DMS79 treated with DMSO at 0.1 percent for 48 hours (cell line): ENCODE results near the gene ADH7.

Experiments
- DNase-seq: peaks from one replicate; lab custom pipeline; 2025; lab: John Stamatoyannopoulos, UW

ADH7 gene

DNA sequence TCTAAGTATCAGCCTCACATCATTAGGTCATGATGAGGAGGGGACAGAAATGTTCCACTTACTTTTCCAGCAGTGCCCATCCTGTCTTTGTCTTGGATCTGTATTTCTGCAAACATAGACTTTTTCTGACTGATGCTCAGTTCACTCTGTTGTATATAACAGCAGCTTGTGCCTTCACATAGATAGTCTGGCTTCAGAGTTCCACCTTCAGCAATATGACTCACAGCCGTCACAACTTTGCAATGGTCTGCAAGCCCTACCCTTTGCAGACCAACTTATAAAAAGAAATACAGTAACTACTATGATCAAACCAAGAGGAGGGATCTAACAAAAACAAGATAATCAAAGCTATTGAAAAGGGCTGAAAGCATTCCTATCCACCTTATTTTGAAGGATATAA lies at the start of gene ADH7:
Gene ADH7 (minus strand): TSS at position 189 of the 400 bp plus-strand sequence. CDS start 109 bp downstream, at position 80.
- no peak for DNase-seq

DNA sequence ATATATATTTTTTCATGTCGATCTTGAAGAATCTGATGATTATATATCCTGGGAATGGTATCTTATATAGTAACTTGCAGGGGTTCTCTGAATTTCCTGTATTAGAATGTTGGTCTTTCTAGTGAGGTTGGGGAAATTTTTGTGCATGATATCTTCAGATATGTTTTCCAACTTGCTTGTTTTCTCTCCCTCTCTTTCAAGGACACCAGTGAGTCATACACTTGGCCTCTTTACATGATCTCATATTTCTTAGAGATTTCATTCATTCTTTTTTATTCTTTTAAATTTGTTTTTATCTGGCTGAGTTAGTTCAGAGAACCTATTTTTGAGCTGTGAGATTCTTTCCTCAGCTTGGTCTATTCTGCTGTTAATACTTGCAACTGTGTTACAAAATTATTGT lies 48.5 kb upstream of the ADH7 start:
- DNase-seq, result no peak

DNA sequence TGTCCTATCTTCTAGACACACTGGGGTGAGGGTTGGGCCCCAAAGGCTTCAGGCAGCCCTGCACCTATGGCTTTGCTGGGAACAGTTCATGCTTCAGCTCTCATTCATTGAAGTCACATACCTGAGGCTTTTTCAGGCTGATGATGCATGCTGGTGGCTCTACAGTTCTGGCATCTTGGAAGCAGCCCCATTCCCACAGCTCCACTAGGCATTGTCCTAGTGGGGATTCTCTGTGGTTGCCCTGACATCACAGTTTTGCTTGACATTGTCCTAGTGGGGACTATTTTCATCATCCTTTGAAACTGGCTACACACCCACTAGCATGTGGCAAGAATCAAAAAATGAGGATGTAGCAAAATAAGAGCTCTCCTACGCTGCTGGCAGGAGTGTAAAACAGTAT lies 38.0 kb upstream of the ADH7 start:
- DNase-seq, result no peak

DNA sequence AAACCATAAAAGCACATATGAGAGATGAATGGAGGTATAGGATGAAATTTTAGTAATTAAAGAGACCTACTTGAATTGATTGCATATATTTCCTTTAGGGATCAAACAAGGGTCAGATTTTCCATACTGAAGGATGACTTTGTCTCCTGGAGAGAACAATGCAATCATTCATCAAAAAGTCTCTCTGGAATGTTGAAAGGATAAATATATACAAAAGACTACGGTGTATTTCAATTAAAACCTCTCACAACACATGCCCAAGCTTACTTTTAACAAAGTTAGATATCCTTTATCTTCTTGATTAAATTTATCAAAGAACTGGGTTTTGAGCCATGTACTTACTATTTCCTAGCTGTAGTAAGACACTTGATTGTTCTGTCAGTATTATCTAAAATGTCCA lies 36.8 kb upstream of the ADH7 start:
- DNase-seq, result no peak

DNA sequence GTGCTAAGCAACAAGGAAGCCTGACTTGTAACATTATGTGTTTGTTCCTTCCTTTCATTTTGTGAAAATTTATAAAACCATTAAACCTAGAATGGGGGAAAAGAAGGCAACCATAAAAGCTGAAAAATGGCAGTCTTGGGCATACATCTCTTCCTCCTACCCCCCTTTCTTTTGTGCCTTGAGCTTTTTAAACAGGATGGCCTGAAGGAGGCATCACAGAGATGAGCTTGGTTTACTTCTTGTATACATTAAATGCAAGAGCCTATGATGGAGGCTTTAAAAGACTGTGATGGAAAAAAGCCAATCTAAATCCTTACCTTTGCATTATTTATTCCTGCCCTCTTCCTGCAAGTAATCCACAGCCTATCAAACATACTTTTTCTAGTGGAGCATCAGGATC lies 36.2 kb upstream of the ADH7 start:
- DNase-seq, result no peak

DNA sequence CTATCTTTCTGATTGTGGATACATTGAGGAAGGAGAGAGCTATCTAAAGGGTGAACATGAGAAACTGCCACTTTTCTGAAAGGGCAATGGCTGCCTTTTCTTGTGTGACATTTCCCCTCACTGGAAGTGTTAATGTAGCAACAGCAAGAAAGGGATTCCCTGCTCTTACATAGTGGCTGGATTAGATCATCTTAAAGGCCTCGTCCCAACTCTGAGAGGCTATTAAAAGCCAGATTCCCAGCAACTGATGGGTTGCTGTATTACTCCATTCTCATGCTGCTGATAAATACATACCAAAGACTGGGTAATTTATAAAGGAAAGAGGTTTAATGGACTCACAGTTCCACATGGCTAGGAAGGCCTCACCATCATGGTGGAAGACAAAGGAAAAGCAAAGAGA lies 33.7 kb upstream of the ADH7 start:
- no peak for DNase-seq

DNA sequence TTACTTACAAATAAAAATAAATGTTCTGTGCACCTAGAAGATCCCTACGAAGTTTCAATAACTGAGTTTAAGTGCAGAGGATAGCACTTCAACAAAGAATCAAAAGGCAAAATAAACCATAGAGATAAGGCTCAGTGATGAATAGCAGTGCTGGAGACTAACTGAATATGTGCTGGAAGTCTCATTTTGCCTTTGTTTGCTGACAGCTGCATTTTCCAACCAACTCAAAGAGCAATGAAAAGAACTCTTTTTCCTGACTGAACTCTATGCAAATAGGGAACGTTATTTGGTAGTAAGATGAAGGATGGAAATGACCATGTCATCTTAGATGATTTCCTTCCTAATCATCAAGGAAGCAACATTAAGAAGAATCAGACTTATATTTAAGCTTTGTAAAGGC lies 32.7 kb upstream of the ADH7 start:
- DNase-seq, result no peak

DNA sequence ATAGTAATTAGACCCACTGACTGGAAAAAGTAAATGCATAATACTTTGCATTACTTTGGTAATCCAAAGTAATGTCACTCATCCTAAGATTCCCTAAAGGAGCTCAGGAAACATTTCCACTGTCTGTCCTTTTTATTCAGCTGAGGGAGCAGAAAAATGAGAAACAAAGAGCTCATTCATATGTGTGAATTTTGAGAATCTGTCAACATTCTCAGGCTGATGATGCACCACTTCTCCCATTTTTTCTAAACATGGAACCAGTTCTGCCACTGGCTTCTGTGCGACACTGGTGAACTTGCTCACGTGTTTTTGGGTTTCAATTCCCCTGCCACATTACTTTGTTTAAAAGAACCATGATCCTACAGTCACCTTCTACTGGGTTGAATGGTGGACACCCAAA lies 28.4 kb upstream of the ADH7 start:
- no peak for DNase-seq

DNA sequence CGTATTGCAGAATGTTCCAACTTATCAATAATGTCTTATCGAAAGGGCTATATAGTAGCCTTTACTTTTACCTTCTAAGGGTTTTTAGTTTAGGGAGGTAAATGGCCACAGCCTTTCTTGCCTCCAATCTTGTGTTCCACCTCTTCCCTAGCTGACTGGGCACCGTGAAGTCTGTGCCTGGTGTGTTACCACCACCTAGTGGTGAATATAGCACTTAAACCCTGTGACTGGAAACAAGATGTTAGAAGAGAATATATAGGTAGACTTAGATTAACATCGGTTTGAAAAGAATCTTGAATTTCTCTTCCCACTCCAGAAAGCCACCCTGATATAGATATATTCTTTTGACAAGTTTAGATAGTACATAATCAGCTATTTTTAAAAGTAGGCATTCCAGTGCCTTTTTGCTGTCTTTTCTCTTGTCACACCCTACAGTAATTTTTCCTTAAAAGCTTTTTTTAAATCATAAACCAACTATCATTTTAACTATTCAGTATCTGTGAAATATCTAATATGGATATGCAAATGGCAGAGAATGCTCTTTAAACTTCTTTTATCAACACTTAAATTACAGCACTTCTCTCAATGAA lies 27.8 kb upstream of the ADH7 start:
- DNase-seq, result peak; percentile 21

DNA sequence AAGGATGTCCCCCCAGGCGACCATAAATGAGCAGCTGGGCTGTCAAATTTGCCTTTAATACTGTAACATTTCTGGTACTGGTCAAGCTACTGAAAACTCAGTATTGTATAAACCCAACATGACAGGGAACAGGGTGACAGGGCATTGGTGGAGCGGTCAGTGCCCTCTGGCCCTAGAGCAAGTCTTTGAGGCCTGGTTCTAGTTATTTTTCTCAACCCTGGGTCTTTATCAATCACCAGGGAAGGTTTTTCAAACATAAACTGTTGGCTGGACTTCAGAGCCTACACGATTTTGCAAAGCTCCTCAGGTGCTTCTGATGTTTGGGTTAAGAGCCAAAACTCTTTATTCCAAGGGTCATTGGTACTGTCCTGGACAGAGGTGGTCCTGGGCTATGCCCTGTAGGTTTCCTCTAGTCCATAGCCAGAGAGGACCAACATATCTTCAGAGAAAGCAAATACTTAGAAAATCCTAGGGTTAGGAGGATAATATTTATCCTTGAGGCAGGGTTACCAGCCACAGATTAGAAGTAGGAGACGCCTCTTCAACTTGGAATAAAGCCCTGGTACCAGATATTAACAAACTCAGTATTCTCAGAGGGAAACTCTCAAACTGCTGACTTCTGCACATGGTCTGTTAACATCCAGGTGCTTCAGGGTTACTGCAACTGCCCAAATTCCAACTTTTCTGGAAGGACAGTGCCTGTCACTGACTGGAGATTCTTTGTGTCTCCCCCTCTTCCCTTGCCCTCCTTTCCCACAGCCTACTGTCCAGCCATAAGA lies 26.7 kb upstream of the ADH7 start:
- no peak for DNase-seq

DNA sequence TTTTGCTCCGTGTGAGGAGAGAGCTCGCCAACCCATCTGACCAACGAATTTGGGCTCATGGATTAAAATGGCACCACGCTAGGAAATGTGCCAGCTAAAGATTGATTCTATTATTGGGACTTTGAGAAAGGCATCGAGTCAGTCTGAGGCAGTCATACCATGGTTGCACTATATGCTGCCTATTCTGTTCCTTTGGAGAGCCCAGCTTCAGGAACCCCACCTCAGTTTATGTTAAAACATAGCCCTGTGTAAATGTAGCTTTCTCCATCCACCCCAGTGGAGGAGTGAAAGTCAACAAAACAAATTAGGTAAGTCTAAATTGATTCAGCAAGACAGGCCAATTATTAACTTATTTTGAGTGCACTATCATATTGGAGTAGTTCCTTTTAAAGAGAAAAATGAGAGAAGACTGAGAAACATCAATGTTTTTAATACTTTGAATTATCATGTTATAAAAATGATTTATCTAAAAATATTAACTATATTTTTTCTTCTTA lies 24.5 kb upstream of the ADH7 start:
- DNase-seq, result no peak

DNA sequence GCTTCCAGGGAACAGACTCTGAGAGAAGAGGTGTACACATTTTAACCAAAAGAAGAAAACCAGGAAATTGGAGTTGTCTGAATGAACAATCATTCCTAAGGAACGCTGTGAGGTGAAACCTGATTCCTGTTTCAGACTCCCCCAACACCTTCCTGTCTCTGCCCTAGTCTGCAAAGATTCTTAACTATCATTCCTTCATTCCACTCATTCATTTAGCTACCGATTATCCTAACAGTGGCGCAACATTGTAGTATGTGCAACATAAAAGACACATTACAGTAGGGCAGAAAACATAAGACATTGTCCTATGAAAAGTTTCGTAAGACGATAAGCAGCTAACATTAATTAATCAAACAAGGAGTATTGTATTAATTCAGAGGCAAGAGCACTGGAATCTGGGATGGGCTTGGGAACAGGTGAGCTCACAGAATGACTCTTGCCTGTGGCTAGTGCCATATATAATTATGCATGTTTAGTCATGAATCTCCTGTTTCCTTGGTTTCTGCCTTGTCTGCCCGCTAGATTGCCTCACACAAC lies 23.8 kb upstream of the ADH7 start:
- DNase-seq, result no peak

DNA sequence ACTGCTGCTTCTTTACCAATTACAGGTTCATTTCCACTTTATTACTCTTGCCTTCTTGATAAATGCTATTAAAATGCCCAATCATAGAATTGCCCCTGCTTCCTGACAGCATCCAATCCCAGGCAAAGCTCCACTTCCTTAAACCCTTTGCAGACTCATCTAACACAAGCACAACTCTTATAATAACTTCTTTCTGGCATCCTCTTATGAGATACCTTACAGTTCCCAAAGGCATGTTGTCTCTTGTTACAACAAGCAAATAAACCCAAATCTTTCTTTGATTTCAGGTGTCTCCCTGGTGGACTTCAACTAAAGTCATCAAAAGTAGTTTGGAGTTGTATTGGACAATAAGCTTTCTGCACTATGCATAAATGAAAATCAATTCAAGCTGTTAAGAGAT lies 22.5 kb upstream of the ADH7 start:
- no peak for DNase-seq

DNA sequence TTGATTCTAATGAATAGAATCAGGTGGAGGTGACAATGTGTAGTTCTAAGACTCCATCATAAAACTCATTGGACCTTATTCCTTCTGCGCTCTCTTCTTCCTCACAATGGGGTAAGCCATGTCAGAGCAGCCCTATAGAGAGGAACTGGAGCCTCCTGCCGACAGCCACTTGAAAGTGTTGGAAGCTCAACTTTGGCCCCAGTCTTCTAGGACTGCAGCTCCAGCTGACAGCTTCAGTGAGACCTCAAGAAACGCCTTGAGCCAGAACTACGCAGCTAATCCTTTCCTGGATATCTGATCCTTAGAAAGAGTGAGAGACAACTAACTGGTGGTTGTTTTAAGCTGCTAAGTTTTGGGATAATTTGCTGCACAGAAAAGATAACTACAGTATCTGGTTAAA lies 22.1 kb upstream of the ADH7 start:
- no peak for DNase-seq

DNA sequence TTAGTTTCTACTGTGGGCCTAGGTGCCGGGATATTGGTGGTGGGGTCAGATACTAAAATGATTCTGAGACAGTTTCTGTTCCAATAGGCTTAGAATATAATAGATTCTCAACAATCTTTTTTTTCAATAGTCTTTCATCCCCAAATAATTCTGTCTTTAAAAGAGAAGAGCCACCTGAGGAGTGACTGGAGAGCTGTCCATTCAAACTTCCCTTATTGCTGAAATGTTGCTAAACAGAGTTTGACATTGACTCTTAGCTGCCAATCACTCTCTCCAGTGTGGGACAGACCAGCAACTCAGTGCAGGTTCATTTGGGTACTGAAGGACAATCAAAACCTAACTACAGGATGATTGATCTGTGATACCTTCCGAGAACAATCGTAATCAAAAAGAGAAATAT lies 12.4 kb upstream of the ADH7 start:
- no peak for DNase-seq

DNA sequence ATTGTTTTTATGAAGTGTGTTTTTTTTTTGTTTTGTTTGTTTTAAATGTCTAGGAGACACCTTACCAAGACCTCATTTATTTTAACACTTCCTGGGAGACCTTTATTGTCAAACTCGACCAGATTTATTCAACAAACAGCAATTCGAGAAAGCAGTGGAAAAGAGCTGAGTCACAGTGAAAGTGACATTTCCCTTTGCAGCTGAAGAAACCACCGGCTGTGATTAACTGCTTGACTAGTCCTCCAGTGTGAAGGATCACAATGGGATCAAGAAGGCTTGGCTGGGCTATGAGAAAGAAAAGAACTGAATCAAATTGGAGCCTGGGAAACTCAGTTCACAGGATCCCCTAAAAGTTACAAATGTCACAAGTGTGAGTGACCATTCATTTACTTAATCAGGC lies 11.9 kb upstream of the ADH7 start:
- no peak for DNase-seq

DNA sequence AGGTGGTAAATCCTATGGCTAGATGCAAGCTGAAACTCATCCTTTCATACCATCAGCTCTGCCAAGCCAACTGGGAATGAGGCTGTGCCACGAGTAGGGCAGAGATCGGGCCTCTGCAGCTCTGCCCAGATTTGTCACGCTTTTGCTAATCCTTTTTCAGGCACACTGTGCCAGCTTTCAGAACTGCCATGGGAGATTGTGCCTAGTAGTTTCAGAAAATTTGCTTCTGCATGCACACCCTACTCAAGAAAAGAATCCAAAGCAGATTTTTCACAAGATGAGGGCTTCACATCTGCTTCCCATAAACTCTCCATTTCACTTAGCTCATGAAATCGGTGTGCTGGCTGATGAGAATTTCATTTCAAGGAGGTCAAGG lies 3.3 kb upstream of the ADH7 start:
- no peak for DNase-seq

DNA sequence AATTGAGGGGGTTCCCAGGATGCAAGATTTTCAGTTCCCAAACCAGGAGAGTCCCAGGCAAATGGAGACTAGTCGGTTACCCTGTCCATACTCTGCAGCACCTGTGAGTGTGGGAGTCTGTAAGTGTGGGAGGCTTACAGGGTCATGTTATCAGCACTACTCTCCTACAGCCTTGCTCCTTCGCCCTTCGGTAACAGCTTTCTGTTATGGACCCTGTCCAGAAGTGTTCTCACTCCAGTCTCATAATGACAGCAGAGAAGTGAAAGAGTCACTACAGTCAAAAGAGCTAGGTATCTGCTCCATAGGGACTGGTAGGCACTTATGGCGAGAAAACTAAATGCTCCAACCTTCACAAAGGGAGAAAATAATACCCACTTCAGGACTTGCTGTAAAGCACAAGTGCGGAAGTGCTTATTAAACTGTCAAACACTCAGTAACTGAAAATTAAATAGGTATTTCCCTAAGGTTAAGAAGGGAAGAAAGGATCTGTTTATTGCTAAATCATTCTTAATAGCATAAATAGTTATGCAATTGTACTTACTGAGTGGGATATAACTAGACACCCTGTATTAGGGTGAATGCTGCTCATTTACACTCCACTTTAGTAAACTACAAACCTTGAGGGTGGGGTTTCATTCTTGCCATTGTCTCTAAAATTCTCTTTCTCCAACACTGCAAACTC lies 2.7 kb upstream of the ADH7 start:
- DNase-seq, result peak; percentile 0

DNA sequence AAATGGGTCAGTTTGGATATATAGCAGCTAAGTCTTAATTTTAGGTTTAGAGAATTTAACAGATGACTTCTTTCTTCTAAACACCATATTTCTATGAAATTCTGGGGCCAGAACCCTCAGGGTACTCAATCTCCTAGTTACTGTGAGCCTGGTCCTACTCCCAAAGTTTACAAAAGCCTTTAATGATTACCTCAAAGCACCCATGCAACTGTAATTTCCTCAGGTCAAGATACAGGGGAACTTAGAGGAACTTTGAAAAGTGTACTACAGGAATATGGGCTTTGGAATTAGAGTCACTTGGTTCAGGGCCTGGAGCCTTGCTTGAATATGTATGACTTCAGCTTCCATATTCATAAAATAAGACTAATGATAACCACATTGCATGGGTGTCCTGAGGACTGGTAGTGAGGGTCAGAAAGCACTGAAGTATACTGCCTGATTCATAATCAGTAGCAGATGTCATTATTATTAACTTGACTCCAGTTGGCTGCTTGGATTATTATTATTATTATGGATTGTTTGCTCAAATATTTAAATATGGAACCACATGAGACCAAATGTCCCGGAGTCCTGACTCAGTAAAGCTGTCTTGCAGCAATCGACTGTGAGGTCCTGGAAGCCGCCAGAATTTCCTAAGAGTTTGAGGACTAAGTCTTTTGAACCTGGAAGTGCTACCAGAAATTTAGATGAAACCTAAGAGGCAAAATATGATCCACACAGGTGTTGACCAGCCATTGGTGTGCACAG lies 2.0 kb upstream of the ADH7 start:
- no peak for DNase-seq

DNA sequence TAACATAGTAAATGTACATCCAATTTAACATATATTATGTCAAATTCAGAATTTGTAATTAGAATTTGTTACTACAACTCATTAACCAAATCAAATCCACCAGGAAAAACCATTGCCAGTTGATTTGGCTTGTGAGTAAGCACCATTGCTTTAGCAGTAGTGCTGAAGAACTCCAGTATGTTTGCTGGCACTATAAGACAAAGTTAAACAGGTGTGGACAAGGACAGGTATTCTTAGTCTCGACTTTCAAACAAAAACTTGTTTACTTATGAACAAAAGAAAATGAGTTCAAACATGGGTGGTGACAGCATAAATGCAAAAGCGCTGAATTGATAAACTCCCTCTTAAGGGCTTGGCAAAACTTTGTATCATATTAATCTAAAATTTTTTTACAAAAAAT lies 1.3 kb upstream of the ADH7 start:
- DNase-seq, result no peak

DNA sequence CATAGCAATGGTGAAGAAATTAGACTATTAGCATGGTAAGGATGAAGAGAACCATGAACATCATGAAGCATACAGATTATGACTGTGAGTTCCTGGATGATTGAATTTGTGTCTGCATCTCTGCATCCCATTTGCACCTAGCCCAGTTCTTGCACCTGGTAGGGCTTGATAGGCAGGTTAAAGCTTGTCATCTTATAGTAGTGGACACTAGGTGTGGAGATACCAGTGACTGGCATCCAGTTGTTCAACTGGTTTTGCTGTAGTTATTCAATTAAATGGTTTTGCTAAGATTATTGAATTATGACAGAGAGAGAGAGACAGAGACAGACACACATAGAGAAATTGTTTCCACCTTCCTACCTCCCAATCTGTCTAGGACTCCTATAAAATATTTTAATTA lies 5.0 kb downstream of the ADH7 start:
- no peak for DNase-seq

DNA sequence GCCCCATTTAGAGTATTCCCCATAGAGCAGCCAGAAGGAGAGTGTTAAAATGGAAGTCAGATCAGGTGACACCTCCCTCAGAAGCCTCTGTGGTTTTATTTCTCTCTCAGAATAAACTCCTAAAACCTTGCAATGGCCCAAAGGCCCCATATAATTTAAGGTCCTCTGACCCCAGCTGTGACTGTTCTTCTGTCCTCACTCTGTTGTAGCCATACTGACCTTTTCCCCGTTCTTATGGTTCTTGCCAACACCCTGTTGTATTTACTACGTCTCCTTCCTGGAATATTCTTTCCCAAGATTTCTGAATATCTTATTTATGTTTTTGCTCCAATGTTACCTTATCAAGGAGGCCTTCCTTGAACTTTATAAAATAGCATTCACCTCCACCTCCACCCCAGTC lies 18.0 kb downstream of the ADH7 start:
- DNase-seq, result no peak
